ENCODE measurements around the gene PRTN3.
A peak's percentile ranks its signal among the peaks of the same experiment; 100 is the strongest.
"Not testable (repeated sequence)": the region's sequence is repeated elsewhere in the genome, so short reads cannot be mapped to it uniquely, and the experiment has no call there.

The PRTN3 gene

DNA sequence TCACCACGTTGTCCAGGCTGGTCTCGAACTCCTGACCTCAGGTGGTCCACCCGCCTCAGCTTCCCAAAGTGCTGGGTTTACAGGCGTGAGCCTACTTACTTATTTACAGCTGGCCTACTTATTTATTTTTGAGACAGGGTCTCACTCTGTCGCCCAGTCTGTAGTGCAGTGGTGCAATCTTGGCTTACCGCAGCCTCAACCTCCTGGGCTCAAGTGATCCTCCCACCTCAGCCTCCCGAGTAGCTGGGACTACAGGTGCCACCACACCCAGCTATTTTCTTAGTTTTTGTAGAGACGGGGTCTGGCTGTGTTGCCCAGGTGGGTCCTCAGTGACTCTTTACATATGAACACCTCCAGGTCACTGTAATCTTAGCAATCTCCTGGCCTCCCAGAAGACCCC, 8.4 kb downstream of the PRTN3 start:
- not testable (repeated sequence) for DNase-seq

- DNase-seq: peak; percentile 74
Observed at GRCh38 chr19:850221-850978, 9.6 kb downstream of the PRTN3 start.

DNA sequence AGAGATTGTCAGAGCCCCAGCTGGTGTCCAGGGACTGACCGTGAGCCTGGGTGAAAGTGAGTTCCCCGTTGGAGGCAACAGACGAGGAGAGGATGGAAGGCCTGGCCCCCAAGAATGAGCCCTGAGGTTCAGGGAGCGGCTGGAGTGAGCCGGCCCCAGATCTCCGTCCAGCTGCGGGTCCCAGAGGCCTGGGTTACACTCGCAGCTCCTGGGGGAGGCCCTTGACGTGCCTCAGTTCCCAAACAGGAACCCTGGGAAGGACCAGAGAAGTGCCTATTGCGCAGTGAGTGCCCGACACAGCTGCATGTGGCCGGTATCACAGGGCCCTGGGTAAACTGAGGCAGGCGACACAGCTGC, 10.2 kb downstream of the PRTN3 start:
- no peak for DNase-seq

DNA sequence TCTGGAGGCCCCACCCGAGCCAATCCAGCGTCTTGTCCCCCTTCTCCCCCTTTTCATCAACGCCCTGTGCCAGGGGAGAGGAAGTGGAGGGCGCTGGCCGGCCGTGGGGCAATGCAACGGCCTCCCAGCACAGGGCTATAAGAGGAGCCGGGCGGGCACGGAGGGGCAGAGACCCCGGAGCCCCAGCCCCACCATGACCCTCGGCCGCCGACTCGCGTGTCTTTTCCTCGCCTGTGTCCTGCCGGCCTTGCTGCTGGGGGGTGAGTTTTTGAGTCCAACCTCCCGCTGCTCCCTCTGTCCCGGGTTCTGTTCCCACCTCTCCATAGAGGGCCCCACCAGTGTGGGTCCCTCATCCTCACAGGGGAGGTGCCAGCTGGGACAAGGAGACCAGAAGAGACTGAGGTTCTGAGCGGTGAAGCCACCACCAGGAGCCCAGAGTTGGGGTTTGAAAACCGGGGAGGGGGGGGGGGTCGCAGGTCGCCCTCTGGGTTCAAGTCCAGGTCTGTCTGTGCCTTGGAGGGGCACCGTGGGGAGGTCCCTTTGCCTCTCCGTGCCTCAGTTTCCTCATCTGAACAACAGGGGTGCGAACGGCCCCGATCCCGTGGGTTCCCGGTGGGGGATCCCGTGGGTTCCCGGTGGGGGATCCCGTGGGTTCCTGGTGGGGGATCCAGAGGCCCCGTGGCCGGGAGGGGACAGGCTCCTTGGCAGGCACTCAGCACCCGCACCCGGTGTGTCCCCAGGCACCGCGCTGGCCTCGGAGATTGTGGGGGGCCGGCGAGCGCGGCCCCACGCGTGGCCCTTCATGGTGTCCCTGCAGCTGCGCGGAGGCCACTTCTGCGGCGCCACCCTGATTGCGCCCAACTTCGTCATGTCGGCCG, 11.6 kb downstream of the PRTN3 start, which contains the start of gene ELANE:
Gene ELANE (plus strand): TSS at position 168 of the 878 bp plus-strand sequence. CDS start 26 bp downstream, at position 194.
- no peak for DNase-seq

DNA sequence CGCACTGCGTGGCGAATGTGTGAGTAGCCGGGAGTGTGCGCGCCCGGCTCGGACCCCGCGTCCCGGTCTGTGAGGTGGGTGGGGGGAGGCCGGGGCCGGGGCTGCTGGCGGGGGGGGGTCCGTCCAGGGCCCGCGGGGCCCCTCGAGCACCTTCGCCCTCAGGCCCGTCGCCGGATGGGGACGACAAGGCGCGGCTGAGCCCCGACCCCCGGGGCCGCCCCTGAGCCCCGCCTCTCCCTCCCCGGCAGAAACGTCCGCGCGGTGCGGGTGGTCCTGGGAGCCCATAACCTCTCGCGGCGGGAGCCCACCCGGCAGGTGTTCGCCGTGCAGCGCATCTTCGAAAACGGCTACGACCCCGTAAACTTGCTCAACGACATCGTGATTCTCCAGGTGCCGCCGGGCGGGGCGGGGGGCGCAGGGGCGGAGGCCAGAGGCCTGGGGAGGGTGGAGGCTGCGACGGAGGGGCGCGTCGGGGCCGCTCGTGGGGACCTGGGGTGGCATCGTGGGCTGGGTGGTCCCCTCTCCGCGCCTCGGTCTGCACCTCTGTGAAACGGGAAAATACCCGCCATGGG, 12.3 kb downstream of the PRTN3 start:
- no peak for DNase-seq

GRCh38 chr19:853614-854220, 12.9 kb downstream of the PRTN3 start:
- DNase-seq: not testable (repeated sequence)

- DNase-seq: no peak
Observed at GRCh38 chr19:854549-854948, 13.8 kb downstream of the PRTN3 start.

GRCh38 chr19:855142-855541, 14.3 kb downstream of the PRTN3 start:
- no peak for DNase-seq

GRCh38 chr19:855566-856120, 14.8 kb downstream of the PRTN3 start:
- DNase-seq: no peak

GRCh38 chr19:858284-858683, 17.5 kb downstream of the PRTN3 start:
- DNase-seq: no peak

- no peak for DNase-seq
Observed at GRCh38 chr19:858868-859843, 18.4 kb downstream of the PRTN3 start, which contains the start of gene CFD. Gene CFD (plus strand): TSS chr19:859664. CDS start chr19:859690, 26 bp downstream.

DNA sequence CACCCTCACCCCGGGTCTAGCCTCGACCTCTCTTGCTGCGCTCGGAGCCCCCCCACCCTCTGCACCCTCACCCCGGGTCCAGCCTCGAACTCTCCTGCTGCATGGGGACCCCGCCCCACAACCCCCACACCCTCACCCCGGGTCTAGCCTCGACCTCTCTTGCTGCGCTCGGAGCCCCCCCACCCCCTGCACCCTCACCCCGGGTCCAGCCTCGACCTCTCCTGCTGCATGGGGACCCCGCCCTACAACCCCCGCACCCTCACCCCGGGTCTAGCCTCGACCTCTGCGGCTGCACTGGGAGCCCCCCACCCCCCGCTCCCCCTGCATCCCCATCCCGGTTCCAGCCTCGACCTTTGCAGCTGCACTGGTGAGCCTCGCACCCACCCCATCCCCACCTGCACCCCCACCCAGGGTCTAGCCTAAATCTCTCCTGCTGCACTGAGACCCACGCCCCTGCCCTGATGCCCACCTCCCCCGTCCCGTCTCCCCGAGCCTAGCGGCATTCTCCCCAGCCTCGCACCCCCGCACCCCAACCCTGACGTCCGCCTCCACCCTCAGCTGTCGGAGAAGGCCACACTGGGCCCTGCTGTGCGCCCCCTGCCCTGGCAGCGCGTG, 20.4 kb downstream of the PRTN3 start:
- no peak for DNase-seq

DNA sequence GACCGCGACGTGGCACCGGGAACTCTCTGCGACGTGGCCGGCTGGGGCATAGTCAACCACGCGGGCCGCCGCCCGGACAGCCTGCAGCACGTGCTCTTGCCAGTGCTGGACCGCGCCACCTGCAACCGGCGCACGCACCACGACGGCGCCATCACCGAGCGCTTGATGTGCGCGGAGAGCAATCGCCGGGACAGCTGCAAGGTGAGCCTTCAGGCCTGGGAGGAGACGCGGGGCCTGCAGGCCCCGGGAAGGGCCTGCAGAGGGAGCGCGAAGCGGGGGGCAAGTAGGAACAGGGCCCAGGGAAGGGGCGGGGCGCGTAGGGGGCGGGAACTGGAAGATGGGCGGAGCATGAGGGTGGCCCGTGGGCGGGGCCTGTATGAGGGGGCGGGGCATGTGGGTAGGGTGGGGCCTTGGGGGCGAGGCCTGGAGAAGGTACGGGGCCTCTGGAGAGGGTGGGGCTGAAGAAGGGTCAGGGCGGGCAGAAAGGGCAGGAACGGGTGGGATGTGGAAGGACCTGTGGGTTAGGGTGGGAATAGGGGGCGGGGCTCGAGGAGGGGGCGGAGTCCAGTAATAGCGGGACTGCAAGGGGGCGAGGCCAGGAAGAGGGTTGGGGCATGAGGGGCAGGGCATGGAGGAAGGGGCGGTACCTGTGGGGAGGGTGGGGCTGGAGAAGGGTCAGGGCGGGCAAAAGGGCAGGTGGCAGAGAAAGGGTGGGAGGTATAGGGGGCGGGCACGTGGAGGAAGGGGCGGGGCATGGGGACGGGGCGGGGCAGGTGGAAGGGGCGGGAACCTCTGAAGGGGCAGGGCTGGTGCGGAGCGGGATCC, 21.2 kb downstream of the PRTN3 start:
- peak; percentile 29 for DNase-seq

DNA sequence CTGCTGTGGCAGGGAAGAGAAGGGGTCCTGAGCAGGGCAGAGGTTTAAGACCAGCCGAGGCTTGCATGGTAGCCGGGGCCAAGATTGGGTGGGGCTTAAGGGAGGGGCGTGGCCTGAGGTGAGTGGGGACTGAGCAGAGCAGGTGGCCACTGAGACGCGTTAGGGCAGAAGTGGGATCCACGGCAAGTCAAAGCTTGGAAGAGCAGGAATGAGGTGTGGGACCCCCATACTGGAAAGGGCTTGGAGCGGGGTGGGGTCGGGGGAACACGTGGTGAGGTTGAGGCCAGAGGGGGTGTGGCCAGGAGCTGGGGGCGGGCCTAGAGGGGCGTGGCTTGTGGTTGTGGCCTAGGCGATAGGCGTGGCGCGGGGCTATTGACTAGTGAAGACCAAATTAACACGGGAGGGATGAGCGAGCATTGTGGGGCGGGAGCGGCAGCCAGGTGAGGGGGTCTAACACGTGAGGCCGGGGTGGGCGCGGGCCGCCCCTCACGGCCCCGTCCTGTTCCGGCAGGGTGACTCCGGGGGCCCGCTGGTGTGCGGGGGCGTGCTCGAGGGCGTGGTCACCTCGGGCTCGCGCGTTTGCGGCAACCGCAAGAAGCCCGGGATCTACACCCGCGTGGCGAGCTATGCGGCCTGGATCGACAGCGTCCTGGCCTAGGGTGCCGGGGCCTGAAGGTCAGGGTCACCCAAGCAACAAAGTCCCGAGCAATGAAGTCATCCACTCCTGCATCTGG, 21.9 kb downstream of the PRTN3 start:
- DNase-seq: peak; percentile 51

DNA sequence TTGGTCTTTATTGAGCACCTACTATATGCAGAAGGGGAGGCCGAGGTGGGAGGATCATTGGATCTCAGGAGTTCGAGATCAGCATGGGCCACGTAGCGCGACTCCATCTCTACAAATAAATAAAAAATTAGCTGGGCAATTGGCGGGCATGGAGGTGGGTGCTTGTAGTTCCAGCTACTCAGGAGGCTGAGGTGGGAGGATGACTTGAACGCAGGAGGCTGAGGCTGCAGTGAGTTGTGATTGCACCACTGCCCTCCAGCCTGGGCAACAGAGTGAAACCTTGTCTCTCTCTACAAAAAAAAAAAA, 22.5 kb downstream of the PRTN3 start:
- no peak for DNase-seq

- DNase-seq: no peak
Observed at GRCh38 chr19:866769-867300, 26.0 kb downstream of the PRTN3 start.

GRCh38 chr19:867301-867793, 26.5 kb downstream of the PRTN3 start:
- DNase-seq: no peak

- DNase-seq: no peak
Observed at GRCh38 chr19:867855-868457, 27.2 kb downstream of the PRTN3 start.
